Right lung (tissue), 5 donors: ENCODE data around the gene PTCH1. TPM values are rescaled to one million over a fixed set of nuclear protein-coding genes. Genes with fewer than 3 reads are reported as not detected.

Source experiments
- DNase-seq, 2 donors: peaks; one replicate each; pipeline ENCODE4 v3.0.0-alpha.2; 2013
- polyA plus RNA-seq, 5 donors: library from polyadenylated mRNA; unstranded; fragments of 120-200 nt; gene quantifications; one replicate each; pipeline versions ENCODE4 v1.2.1 to v1.2.3, GENCODE V29; 2013; ENCODE audit warnings: inconsistent platforms in 1 of 5, low replicate concordance in 1 of 5; ENCODE audit not compliant: insufficient read length in 5 of 5, insufficient read depth in 1 of 5

PTCH1 gene
- polyA plus RNA-seq, 5 donors = 65.5 to 101 (median 76.8) TPM

DNA sequence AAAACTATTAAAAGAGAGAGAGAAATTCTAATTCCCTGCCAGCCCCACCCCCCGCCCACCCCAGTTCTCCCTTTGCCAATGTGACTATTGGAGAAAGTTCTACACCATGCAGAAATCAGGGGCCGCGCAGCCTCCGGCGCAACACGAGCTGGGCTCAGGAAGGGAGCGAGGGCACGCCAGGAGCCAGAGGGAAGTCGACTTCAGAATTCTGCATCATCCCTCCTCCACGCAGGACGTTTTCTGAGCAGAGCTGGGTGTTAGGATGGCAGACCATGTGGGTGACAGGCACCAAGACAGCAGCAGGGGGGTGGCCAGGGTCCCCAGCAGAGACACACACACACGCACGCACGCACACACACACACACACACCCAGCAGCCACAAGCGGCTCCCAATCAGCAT, 72.6 kb downstream of the PTCH1 start:
- DNase-seq = no peak

DNA sequence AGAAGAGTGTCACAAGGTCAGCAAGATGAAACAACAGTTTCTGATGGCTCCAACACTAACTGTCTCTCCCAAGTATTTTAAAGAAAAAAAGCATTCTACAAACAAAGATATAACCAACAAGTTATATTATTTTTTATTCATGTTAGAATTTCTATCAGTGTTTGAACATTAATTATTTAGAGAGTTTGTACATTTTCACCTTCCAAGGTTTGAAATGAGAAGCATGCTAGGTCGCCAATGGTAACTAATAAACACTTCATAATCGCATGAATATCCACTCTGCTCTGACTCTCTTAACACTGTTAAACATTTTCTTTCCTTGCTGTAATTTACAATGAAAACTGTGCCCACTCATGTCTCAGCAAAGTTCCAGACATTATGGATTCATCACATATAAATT, 73.5 kb downstream of the PTCH1 start:
- DNase-seq = no peak

DNA sequence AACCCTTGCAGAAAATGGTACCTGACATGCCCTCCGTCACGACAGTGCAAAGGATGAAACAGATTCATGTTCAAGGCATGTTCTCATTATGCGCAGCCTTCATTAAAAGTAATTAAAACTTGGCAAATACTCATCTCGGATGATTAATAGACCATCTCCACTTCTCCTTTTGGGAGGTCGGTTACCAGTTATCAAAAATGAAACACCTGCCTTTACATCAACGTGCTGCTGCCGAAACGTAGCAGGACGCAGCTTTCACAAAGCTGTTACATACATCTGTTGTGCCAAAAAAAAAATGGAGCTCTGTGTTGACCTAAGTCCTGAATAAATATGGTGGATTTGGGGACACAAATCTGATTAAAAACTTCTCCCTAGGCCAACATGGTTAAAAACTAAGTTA, 75.7 kb downstream of the PTCH1 start:
- DNase-seq = no peak

DNA sequence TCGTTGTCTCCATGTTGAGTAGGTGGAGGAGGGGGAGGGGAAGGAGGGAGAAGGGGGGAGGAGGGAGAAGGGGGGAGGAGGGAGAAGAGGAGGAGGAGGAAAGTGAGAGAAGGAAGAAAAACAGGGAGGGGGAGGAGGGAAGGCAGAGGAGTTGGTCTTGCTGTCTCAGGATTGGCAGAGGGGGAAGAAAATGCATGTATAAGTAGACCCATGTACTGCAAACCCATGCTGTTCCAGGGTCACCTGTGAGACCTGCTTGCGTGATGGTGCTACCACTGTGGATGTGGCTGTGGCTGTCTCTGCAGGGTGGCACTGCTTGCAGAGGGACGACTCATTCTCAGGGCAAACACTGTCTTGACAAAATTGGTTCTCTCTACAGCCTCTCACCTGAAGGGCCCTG, 76.3 kb downstream of the PTCH1 start:
- DNase-seq = no peak

DNA sequence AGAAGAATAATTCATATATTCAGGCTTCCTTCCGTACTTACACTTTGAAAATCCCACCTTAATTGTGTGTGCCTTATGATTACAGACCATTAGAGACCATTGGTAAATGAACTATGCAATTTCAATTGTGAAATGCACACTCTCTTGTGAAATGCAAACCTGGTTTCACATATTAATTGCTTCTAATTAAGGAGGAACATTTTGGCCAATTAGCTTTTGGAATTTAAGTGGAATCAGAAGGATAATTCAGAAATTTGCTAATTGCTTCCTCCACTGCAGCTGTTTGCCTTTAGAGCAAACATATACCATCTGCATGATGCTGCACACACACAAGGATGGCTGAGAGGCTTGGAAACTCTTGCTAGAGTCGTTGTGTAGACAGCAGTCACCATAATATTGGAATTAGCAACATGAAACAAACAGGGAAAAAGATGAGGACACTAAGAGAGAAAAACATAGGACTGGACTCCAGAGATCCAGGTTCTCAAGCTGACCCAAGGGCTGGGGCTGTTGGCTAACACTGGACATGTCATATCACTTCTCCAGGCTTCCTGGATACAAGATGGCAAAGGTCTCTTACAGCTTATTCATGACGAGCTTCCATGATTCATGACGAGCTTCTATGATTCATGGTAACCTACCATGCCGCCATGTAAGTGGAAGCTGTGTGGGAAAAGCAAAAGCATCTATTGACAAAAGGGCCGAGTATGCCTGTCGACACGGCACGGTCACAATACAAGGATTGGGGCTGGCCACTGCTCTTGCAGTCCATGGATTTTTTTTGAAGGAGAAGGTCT, 78.0 kb downstream of the PTCH1 start:
- no peak for DNase-seq

DNA sequence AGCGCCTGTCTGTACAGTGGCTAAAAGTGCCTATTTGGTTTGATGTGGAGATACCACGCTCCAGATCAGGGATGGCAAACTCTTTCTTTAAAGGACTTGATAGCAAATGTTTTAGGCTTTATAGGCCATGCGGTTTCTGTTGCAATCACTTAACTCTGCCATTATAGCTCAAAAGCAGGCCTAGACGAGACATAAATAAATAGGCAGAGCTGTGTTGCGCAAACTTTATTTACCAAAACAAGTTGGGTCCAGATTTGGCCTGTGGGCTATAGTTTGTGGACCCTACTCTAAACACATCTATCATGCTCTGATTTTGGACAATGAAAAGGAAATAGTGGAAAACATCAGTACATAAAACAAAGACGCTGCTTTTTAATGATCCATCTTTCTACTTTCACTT, 79.2 kb downstream of the PTCH1 start:
- DNase-seq = peak in 1 of 2 donors; percentile 21

DNA sequence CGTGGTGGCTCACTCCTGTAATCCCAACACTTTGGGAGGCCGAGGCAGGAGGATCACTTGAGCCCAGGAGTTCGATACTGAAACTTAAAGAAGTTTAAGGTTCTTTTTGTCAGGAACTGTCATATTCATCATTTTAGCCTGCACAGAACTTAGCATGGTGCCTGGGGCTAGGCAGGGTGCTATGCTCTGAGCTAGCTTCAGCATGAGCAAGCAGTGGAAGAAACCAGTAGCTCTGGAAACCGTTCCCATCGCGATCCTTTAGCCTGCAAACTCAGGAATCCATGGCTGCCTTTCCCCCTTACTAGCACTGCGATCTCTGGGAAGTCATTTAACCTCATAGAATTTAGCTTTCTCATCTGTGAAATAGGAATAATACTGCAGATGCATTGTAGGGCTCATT, 80.4 kb downstream of the PTCH1 start:
- no peak for DNase-seq

DNA sequence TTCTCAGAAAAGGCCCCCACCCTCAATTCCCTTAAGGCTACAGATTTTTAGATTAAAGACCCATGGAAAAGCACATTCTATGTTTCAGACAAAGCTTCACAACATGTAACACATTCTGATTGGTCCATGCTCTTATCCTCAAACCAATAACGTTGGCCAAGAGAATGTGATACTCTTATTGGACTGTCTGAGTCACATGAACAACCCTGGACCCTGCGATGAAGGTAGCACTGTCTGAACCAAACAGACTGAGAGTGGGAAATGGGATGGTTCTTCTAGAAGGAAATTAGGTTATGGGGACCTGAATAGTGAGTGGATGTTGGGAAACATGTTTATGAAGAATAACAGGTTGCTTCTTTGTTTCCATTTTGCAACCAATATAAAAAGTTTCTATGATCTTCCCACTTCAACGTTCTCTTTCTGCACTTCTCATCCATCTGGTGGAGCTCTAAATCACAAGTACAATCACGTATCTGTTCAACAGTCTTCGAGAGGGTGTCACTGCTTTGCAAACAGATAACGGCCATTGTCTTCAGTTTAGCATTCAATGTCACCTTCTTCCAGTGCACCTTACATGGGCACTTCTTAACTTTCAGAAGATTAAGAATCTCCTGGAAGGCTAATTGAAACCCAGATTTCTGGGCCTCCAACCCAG, 81.6 kb downstream of the PTCH1 start:
- no peak for DNase-seq

DNA sequence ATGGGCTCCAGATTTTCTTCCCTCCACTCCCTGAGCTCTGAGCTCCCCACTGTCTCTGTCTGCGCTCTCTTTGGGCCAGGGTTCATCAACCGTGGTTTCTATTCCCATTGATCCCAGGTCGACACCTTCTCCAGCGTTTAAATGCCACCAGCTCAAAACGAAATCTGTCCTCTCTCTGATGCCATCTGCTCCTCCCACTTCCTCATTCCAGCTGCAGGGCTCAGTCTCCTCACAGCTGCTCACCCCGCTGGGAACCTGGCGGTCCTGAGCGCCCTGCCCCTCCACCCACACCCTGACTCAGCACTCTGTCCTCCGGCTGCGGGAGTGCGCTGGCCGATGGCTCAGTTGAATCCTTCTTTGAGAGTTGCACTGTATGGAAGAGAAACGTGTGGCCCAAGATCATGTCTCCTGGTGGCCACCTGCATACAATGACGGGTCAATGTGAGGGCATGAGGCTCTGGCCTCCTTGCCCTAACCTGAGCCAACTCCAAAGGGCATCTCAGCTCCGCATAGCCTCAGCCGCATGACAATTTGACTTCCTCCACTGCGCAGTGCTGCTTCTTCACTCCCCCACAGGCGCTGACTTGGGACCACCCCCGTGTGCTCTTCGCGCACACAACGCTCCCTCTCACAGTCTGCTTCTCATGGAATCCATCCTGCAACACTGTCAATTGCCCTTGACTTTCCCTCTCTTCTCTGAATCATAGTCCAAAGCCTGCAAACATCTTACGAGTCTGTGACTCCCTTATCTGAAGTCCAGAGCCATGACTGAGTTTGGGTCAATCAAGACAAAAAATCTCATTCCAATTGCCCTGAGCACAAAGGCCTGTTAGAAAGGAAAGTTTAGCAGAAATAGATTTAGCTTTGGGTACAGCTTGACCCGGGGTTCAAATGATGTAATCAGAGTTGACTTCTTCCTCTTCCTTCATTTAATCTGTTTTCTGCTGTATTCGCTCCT, 82.4 kb downstream of the PTCH1 start:
- no peak for DNase-seq

DNA sequence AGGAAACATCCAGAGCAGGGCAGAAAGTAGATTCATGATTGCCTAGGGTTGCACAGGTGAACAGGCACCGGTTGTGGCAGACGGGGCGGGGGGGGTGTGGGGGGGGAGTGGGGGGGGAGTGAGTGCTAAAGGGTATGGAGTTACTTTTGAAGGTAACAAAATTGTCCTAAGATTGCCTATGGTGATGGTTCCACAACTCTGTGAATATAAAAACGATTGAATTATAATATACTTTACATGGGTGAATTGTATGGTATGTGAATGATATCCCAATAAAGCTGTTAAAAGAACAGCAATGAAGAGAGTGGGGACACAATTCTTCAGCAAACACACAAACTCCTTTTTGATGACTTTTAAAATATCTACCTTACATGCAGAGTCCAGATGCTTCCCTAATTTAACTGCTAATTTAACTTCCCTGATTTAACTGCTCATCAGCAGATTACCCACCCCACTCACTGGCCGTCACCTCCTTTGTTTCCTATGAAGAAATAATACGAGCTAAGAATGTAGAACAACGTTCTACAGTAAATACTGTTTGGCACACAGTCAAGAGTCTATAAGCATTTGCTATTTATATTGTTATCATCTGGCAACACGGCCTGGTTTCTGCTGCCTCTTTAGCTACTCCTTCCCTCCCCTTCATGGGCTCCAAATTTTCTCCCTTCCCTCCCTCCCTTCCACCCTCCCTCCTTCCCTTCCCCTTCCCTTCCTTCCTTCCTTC, 83.5 kb downstream of the PTCH1 start:
- peak; percentile 71 to 78 for DNase-seq

DNA sequence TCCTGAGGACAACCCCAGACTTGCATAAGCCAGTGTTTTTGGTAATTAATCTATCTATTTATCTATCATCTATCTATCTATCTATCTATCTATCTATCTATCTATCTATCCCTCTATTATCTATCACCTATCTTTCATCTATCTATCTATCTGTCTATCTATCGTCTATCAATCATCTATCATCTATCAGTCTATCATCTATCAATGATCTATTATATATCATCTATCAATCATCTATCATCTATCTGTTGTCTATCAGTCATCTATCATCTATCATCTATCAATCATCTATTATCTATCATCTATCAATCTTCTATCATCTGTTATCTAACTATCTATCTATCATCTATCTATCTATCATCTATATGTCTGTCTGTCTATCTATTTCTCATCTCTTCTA, 85.5 kb downstream of the PTCH1 start:
- DNase-seq = no peak

DNA sequence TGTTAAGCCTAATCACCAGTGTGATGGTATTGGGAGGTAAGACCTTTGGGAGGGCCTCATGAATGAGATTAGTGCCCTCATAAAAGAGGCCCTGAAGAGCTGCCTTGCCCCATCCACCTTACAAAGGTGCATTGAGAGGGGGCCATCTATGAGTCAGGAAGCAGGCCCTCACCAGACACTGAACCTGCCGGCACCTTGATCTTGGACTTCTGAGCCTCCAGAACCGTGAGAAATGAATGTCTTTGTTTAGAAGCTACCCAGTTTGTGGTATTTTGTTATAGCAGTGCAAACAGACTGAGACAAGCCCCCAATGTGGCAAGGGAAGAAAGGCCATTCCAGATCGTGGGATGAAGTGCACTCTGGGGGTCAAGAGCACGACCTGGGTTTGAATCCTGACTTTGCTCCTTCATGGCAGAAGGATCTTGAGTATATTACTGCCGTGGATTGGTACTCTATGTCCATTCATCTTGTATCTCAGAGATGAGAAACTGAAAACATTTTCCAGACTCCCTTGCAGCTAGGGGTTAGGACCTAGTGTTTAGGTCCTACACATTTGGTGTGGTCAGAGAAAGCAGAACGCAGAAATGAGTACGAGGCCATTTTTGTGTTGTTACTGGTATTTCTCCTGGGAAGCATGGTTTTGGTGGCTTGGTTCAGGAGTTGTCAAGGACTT, 86.7 kb downstream of the PTCH1 start:
- DNase-seq = no peak

DNA sequence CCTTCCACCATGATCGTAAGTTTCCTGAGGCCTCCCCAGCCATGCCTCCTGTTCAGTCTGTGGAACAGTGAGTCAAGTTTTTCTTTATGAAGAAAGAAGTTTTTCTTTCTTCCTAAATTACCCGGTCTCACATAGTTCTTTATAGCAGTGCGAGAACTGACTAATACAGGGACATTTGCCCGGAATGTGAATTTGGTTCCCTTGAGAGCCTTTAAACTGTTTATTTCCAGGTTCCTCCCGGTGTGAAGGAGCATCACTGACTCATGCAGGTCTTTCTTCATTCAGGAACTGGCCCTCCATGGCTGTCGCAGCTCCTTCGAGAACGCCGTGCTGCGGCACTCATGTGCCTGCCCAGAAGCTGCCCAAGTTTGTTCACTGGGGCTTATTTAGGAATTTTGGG, 87.7 kb downstream of the PTCH1 start:
- no peak for DNase-seq

DNA sequence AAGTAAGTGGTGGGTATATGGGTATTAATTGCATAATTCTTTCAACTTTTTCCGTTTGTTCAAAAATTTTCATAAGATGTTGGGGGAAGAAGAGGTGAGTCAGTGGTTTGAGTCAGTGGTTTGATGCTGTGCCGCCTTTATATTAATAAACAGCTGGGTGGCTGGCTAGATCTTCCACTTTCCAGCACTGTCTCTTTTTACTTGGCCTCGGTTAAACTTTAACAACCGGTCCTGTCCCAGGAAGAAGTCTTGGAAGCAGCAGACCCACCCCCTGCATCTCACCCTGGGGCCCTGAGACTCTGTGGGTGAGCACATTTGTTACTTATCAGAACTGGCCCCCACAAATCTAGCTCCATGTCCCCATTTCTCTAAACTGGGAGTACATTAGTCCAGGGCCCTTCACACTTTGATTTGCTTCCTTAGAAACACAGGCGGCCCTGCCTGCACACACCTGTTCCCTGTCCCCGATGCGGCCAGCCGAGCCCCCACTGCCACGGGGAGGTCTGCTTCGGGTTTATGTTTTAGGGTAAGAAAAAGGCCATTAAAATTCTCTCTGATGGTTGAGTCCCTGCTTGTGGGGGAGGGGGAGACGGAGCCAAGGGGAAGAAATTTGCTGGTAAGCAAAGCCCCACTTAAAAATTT, 90.7 kb downstream of the PTCH1 start:
- peak in 1 of 2 donors; percentile 16 for DNase-seq

DNA sequence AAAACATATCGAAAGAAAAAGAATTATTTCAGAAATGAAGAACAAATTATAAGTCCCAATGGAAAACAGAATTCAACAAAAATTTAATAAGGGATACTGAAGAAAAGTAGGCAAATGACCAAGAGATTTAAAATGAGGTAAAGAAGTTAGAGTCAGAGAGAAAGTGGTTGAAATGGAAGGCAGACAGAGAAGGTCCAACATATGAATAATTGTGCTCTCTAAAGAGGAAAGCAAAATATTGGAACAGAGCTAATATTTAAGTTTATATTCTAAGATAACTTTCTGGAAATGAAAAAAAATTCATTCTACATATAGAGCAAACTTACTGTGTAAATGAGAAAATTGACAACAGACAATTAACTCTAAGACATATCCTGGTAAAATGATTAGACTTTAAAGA, 94.1 kb downstream of the PTCH1 start:
- DNase-seq = no peak

DNA sequence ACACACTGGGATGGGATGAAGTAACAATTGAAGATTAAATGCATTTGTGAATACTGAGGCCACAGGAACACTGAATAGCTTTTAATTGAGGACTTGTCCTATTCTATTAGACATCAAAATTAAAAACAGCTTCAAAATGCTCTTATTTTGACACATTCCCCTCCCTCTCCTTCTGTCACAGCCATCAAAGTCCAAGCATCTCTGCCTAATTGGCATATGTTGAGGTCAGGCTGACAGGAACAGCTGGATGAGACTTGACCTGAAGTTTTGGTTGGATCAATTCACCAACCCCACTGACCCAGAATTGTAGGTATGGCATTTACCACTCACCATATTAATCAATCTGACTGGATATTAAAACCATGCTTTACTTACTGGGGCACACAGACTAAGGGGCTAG, 96.3 kb downstream of the PTCH1 start:
- no peak for DNase-seq

DNA sequence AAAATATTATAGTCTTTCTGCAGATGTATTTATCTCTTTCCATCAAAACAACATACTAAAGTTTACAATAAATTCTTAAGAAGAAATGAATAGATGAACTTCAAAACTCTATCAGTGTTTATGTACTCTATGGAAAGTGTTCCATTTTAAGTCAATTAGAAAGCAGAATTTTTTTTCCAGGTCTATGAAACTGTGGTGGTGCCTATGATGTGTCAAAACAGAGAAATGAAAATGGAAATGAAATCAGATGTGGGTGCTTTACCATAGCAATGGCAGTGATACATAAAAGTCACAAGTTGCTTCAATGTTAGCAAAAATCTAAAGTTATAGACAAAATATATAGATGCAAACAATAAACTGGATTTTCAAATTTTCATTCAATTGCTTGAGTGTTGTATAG, 97.3 kb downstream of the PTCH1 start:
- no peak for DNase-seq

DNA sequence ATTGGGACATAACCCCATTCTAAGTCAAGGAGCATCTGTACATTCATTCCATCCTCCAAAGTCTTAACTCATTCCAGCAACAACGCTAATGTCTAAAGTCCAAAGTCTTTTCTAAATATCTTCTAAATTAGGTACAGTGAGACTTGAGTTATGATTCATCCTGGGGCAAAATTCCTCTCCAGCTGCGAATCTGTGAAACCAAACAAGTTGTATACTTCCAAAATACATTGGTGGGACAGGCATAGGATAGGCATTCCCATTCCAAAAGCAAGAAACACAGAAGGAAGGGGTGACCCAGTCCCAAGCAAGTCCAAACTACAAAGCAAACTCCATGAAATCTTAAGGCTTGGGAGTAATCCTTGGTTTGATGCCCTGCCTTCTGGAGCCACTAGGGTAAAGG, 101.6 kb downstream of the PTCH1 start:
- no peak for DNase-seq

DNA sequence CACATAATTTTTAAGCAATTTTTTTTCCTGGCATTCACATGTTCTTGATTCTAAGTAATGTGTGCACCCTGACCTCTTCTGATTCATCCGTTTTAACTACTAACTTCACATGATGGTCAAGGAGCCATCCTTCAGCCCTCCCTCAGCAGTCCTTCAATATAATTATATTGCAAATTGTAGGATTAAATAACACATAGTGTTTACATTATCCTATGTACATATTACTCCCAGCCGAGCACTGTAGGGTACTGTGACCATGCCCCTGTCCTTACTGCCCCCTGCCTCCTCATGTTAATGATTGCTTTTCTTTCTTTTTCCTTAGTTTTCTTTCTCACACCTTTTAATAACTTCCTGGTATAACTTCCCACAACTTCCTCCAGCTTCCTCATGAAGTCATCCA, 103.0 kb downstream of the PTCH1 start:
- DNase-seq = no peak

DNA sequence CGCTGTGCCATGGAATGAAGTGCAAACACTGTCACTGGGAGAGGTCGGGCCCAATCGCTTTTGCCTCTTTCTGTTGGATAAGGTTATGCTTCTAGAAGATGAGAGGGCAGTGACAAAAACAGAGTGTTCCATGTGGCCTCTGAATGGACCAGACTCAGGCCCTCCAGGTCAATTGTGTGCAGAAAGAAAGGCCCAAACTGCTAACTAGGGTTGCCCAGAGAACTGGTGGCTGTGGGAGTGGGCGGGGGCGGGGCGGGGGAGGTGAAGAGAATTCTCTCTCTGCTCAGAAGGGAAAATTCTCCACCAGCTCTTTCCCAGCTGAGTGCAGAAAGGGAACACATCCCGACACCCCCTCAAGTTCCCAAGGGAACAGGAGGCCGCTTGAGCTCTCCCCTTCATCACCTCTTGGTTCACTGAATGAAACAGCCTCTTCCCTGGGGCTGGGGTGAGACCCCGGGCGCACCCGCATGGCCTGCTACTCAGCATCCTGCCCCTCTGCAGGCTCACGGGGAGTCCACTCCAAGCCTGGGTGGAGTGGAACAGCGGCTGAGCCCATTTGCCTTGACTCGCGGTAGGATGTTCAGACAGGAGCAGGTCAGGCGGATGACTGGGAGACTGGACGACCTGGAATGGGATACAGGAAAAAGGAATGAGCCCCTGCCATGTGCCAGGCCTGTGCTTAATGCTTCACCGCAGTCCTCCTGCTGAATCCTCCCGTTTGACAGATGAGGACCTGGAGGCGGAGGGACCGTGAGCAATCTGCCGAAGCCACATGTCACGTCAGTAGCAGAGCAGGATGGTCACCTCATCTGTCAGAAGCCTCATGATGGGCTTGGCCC, 105.5 kb downstream of the PTCH1 start:
- no peak for DNase-seq
